Calu3 (cell line): ENCODE data around the gene ATP5MG. TPM values are rescaled to one million over a fixed set of nuclear protein-coding genes. Genes with fewer than 3 reads are reported as not detected.

Source experiments
- Bru-seq: library from RNA; stranded (reverse); fragments of 400-500 nt; gene quantifications from one replicate; lab custom pipeline; 2021; lab: Mats Ljungman, UMichigan
- BruChase-seq, 2 experiments: library from RNA; stranded (reverse); fragments of 400-500 nt; gene quantifications; one replicate each; lab custom pipeline; 2021; lab: Mats Ljungman, UMichigan
- BruUV-seq: library from RNA; stranded (reverse); fragments of 400-500 nt; replicated peaks from 2 replicates; lab custom pipeline; 2021; lab: Mats Ljungman, UMichigan
- CTCF ChIA-PET: fragments of 300-600 bp; sonication (Branson Sonifier 250); formaldehyde crosslinking; loops from one replicate; lab custom pipeline; 2022; ENCODE audit warnings: antibody characterized with exemption; lab: Charles Lee
- DNase-seq: peaks from one replicate; pipeline ENCODE4 v3.0.0; 2022
- H3K27ac Mint-ChIP-seq: one replicate; pipeline ENCODE4 v1.8.0; 2022; ENCODE audit warnings: mixed read lengths; ENCODE audit not compliant: unreplicated experiment
- H3K27me3 Mint-ChIP-seq: one replicate; pipeline ENCODE4 v1.8.0; 2022; ENCODE audit warnings: mixed read lengths; ENCODE audit not compliant: unreplicated experiment
- H3K36me3 Mint-ChIP-seq: one replicate; pipeline ENCODE4 v1.8.0; 2022; ENCODE audit warnings: mild to moderate bottlenecking, moderate library complexity, mixed read lengths; ENCODE audit not compliant: insufficient read depth, unreplicated experiment
- H3K4me1 Mint-ChIP-seq: one replicate; pipeline ENCODE4 v1.8.0; 2022; ENCODE audit warnings: mild to moderate bottlenecking, low read depth, mixed read lengths; ENCODE audit not compliant: unreplicated experiment
- H3K4me3 Mint-ChIP-seq: one replicate; pipeline ENCODE4 v1.8.0; 2022; ENCODE audit warnings: mild to moderate bottlenecking, low read depth, moderate library complexity, mixed read lengths; ENCODE audit not compliant: unreplicated experiment
- H3K9me3 Mint-ChIP-seq: one replicate; pipeline ENCODE4 v1.8.0; 2022; ENCODE audit warnings: low read depth, mixed read lengths; ENCODE audit not compliant: unreplicated experiment
- CTCF ChIP-seq: fragments of 200-600 bp; IDR thresholded peaks from one replicate; pipeline ENCODE4 v1.8.0; 2022; ENCODE audit warnings: antibody characterized with exemption; ENCODE audit not compliant: unreplicated experiment
- intact Hi-C: fragments of 100-400 bp; cut with micrococcal nuclease; formaldehyde crosslinking; loops from one replicate; pipeline ENCODE4 v1.10.0; 2022; ENCODE audit not compliant: unreplicated experiment
- long read RNA-seq: library from polyadenylated mRNA; stranded (forward); transcript quantifications from one replicate; pipeline ENCODE4 v2.0.0, GENCODE V29; 2022
- total RNA-seq: library from RNA; stranded (reverse); gene quantifications from 2 replicates; pipeline ENCODE4 v1.2.3, GENCODE V29; 2022

ATP5MG gene
- total RNA-seq = 145 and 151 TPM in 2 replicates
- percentile 79 among the genes with signal in this experiment for Bru-seq, nascent RNA
- BruChase-seq, experiment 1, labeled RNA remaining after a 6-hour chase = percentile 96 among the genes with signal in this experiment
- BruChase-seq, experiment 2, labeled RNA remaining after a 2-hour chase = percentile 89 among the genes with signal in this experiment
- long read RNA-seq, transcript ATP5MG-201 (3 exons, 1,577 nt) = major isoform, 495 of 504 reads
- long read RNA-seq, partial matches to known transcripts = 5 of 504 reads
- long read RNA-seq, other reads (novel, unspliced or antisense) = 1 of 504 reads

GRCh38 chr11:118401151-118401879 is at the start of gene ATP5MG:
ATP5MG (plus strand) TSS chr11:118401606; CDS start chr11:118401666, 60 bp downstream.
- H3K4me3 Mint-ChIP-seq = peak within 1 kb of the TSS; percentile 79
- CTCF ChIA-PET = no interaction called here
- peaks cover 10% of the 10 kb centered on the region for H3K4me1 Mint-ChIP-seq
- peaks cover 30% of the 10 kb centered on the region for H3K36me3 Mint-ChIP-seq
- no peaks in the 10 kb centered on the region for H3K27me3 Mint-ChIP-seq
- intact Hi-C loops = loop anchor here (5.0 kb wide), 1 partner anchor 36 kb away; the partner anchor contains the start of gene KMT2A
- DNase-seq = peak; percentile 77
- H3K9me3 Mint-ChIP-seq = no peaks in the 10 kb centered on the region
- H3K27ac Mint-ChIP-seq = peak within 1 kb of the TSS; percentile 90
- no TSS peak for BruUV-seq
- no peak for TF ChIP-seq CTCF

GRCh38 chr11:118353084-118353710 is 48.2 kb upstream of the ATP5MG start:
- CTCF ChIA-PET = interaction anchor here (1.8 kb wide), 1 partner anchor 58 kb away, joined by 8 read pairs; no protein-coding TSS in a partner anchor
- intact Hi-C loops = loop anchor here (1.0 to 5.0 kb wide), 2 partner anchors 57 to 156 kb away; no protein-coding TSS in a partner anchor

GRCh38 chr11:118358071-118358470 is 43.3 kb upstream of the ATP5MG start:
- Mint-ChIP-seq H3K4me1 (peaks cover 15% of the 10 kb centered on the region), H3K4me3 (no peak overlapping the region), H3K27me3 (peaks cover 21% of the 10 kb centered on the region), H3K36me3 (peaks cover 15% of the 10 kb centered on the region), H3K9me3 (no peaks in the 10 kb centered on the region), H3K27ac (no peak overlapping the region)
- BruUV-seq = no TSS peak
- no peak for DNase-seq
- no peak for TF ChIP-seq CTCF
- CTCF ChIA-PET = no interaction called here
- intact Hi-C loops = no loop called here

More at GRCh38 chr11:118353084-118353710, 48.2 kb upstream of the ATP5MG start:
- no peak for DNase-seq
- no TSS peak for BruUV-seq
- TF ChIP-seq CTCF = no peak
- Mint-ChIP-seq H3K27ac (no peak overlapping the region), H3K4me1 (peaks cover 7% of the 10 kb centered on the region), H3K4me3 (no peak overlapping the region), H3K36me3 (no peaks in the 10 kb centered on the region), H3K9me3 (no peaks in the 10 kb centered on the region), H3K27me3 (peaks cover 49% of the 10 kb centered on the region)

GRCh38 chr11:118359295-118359958 is 42.0 kb upstream of the ATP5MG start, which contains the start of gene UBE4A:
UBE4A (plus strand) TSS chr11:118359600; CDS start chr11:118365081, 5,481 bp downstream.
- CTCF ChIA-PET = interaction anchor here (0.6 kb wide), 1 partner anchor 785 kb away, joined by 3 read pairs; no protein-coding TSS in a partner anchor
- Mint-ChIP-seq H3K4me1 (peaks cover 15% of the 10 kb centered on the region), H3K4me3 (peak within 1 kb of the TSS; percentile 85), H3K9me3 (no peaks in the 10 kb centered on the region), H3K27ac (peak within 1 kb of the TSS; percentile 98), H3K27me3 (peaks cover 21% of the 10 kb centered on the region), H3K36me3 (peaks cover 15% of the 10 kb centered on the region)
- DNase-seq = peak; percentile 87
- intact Hi-C loops = no loop called here
- no peak for TF ChIP-seq CTCF
- BruUV-seq = no TSS peak
